ENCODE data around the gene UPP1.
A peak's percentile ranks its signal among the peaks of the same experiment; 100 is the strongest.
"Not testable (repeated sequence)": the region's sequence is repeated elsewhere in the genome, so short reads cannot be mapped to it uniquely, and the experiment has no call there.

Gene UPP1

DNA sequence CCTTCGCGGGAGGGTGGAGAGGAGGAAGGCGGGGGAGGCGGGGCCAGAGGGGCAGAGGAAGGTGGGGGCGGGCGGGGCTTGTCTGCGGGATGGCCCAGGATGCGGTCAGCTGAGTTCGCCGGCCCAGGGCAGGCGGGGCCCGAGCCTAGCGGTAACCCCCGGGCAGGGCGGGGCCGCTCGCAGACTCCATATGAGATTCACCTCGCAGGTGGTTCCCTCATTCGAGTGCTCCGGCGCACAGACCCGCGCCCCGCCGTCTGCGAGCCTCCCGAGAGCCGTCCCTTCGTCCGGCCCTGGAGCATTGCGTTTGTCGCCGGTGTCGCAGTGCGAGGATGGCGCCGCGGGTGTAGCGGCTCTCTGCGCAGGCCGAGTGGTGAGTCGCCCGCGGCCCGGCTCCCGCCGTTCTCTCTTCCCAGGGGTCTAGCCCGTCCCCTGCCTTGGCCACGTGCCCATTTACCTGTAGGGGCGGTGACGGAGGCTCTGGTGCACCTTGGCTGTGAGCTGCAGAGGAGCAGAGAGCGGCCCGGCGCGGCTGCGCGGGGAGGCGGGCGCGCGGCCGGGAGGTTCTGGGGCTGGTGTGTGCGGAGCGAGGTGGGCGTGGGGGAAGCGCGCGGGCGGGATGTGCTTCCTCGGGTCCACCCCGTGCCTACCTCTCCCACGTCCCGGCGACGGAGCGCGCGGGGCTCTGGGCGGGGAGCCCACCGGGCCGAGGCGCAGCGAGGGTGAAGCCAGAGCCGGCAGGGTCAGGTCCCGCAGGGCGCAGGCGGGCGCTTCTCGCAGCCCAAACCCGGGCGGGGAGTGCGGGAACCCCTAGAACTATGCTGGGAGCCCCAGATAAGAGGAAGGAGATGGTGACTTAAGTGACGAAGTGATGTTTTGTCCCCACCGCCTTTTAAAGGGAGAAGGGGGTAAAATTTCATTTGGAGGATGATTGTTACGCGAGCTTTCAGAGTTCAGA, at the start of gene UPP1:
Gene UPP1 (plus strand): TSS at position 220 of the 958 bp plus-strand sequence. CDS start 5,519 bp downstream, outside the sequence.
- DNase-seq, result peak; percentile 45

DNA sequence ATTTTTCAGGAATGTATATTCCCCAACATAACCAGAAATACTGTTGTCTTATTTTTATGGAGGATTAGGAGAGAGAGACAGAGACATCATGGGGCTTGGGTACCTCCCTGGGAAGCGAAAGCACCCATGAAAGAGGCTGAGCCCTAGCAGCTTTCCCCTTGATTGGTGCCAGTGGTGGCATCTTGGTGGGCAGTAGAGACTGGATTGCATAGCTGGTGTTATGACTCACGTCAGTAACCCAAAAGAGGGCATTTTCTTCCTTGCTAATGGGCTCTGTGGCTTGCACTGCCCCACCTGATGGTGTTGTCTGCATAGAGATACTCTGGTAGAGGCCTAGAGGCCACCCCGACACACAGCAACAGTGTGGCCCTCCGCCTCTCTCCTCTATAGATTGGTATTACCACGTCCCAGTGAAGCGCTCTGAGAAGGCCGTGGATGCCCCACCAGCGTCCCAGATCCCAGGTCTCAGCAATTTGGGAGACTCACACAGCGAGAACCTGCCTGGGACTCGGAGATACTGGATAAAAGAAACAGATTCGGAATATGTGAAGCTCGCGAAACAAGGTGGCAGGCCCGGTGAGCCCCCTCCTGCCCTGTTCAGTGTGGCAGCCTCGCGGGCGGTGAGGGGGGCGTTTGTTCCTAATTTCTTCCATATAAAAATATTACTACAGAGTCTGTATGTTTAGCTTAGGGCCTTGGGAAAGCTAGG, 48.0 kb upstream of the UPP1 start:
- no peak for DNase-seq

DNA sequence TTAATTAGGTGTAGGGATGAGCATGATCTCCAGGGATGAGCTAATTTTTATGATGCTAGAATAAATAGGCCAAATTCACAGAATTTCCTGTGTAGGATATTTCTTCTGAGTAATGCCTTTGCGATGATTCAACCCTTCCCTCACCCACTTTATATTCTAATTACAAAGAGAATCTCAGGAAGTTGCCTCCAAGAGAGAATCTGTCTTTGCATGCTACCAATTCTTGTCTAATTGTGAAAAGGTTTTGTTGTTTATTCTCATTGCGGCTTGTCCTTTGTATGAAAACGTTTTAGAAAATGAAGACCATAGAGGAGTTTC, 47.5 kb upstream of the UPP1 start:
- DNase-seq, result no peak

DNA sequence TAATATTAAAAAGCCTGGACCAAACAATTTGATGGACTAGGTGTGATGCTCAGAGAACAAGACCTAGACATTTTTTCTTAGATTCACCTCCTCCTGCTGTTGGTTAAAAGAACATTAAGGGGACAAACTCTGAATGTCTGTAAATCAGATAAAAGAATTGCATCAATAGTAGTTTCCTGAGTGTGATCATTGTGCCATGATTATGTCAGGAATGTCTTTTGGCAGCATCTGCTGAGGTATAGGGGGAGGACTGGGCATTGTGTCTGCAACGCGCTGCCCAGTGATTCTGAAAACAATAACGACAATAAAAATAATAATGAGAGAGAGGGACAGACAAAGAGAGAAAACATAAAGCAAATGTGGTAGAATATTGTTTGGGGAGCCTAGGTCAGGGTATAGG, 46.8 kb upstream of the UPP1 start:
- no peak for DNase-seq

DNA sequence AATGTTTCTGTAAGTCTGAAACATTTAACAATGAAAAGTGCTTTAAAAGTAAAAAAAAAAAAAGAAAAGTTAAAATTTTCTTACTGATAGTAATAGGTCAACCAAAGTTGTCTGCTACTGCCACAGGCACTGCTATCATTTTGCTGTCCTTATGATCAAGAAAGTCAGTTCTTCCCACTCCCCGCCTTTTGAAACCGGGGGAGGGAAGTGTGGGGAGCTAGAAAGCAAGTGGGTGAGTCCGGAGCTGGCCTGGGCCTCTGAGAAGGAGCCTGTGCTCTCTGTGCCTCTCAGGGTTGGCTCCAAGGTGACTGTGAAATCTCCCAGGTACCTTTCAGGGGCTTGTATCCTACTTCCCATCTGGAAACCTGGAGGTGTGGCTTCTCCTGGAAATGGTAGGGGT, 46.4 kb upstream of the UPP1 start:
- DNase-seq, result no peak

DNA sequence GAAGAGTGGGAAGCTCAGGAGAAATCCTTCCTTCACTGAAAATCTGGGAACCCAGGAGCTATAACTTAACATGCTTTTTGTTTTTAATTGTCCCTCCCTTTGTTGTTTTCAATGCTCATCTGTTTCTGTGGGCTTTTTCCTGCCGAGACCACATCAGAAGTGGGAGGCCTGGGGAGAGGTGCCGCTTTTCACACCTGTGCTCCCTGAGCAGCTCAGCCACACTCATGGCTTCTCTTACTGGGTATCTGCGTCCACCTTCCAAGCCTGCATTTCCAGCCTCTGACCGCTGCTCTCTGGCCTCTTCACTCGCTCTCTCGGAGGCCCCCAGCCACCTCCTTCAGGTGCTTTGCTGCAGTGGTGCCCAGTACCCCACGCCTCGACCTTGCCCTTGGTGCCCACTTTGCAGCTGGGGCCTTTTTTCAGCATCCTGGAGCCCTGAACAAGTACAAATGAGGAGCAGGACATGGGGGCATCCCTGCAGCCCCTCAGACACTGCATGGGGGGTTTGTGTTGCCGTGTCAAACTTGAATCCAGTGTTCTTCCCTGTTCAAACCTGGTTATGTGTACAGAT, 43.8 kb upstream of the UPP1 start:
- DNase-seq, result no peak

DNA sequence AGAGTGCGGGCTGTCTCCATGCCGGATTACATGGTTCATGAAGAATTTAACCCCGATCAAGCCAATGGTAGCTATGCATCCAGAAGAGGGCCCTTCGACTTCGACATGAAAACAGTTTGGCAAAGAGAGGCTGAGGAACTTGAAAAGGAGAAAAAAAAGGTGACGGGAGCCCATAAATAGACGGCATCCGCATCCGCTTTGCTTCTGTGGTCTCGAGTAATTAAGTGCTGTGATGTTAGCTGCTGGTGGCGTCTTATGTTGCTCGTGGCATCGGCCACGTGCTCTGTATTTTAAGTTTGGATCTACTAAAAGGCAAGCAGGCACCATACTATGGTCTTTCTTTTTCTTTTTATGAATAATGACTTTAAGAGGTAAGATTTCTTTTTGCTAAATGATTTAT, 42.6 kb upstream of the UPP1 start:
- no peak for DNase-seq

DNA sequence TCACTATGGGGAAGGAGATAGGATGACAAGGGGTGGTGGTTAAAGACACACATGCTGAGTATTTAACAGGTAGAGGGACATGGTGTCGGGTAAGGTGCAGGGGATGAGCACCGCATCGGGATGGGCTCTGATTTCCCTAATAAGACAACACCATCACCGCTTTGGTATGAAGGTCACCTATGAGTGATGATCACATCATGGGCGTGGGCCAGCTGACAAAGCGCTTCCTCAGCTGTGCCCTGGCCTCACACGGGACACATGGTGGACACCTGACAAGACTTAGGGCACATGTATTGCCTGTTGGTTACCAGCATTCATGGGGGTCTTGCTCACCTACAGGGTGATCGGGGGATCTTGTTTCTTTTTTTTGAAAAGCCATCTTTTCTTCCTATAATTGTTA, 41.0 kb upstream of the UPP1 start:
- no peak for DNase-seq

DNA sequence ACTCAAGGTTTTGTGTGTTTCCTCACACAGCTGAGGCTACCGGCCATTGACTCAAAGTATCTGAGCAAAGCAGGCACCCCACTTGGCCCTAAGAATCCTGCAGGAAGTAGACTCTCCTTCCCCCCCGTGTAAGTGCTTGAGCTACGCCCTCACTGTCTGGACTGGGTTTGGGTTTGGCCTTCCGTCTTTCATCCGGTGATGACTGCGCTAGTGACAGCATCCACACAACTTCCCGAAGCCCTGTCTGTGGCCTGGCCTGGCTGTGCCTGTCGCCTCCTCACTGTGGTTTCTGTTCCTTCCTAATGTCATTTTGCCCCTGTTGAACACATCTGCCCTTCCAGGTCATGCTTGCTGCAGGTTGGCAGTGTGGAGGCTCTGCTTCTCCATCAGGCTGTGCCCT, 39.2 kb upstream of the UPP1 start:
- DNase-seq, result no peak

DNA sequence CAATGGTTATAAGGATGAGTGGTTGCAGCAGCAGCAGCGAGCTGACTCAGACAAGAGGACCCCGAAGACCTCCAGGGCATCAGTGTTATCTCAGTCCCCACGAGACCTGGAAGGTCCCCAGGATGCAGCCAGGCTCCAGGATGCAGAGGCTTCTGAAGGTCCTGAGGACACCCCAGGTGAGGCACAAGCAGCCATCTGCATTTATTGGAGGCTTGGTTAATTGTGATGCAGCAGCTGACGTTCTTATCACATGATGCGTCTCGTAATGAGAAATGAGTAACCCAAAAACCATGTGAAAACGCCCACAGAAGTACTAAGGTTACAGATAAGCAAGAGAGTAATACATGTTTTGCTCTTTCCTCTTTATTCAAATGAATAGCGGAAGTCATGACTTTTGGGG, 36.3 kb upstream of the UPP1 start:
- no peak for DNase-seq

DNA sequence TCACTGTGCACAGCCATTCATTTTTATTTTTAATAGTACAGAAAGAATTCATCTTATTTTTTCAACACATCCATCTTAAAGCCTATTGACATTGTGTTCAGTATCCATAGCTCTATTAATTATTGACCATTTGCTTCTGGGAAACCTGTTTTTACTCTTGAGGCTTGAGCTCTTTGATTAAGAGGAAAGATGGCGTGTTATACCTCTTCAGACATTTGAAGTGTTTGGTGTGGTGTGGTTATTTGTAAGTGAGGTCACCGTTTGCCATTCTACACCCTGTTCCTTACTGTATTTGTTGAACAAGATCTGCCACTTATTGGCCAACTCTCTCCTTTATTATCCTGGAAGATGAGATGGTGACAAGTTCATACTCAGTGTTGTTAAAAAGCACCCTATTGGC, 35.3 kb upstream of the UPP1 start:
- DNase-seq, result no peak

DNA sequence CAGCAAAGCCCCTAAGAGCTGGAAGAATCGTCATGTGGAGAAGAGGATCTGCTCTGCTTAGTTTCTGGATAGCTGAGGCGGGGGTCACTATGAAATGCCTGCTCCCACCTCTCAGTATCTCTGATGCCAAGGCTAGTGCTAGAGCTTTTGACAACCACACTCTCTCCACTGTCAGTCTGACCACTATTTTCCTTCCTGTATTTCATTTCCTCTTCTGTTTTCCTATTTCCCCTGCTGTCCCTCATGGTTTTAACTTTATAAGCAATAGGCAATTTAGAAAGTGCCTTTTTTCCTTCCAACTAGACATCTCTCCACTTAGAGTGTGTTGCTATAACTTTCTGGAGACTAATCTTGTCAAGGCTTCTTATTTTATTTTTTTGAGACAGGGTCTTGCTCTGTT, 30.1 kb upstream of the UPP1 start:
- no peak for DNase-seq

DNA sequence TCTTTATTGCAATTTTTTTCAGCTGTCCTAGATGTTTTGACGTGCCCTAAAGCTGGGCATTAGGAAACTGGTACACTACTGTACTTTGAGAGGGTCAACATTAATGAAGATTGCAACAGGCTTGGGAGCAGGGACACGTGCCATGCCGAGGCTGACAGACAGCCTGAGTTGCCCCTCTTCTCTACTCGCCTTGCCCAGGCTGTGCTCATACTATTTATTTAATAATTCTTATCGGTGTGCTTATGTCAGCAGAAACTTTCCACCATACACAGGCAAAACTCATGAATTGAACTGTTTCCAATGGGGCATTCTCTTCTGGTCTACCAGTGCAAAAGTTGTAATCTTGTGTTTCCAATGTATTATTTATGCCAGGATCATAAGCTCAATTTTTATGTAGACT, 29.4 kb upstream of the UPP1 start:
- DNase-seq, result no peak

DNA sequence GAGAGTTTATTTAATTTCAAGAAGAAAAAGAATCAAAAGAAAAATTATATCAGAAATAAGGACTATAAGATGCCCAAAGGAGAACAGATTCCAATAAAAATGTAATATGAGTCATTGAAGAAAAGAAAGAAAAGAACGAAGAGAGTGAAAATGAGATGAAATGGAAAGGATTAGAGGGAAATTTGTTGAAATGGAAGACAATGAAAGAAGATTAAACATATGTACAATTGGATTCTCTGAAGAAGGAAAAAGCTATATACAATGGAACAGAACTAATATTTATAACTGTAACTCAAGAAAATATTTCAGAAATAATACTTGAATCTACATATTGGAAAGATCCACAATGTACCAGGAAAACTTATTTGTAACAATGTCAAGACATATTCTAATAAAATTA, 25.1 kb upstream of the UPP1 start:
- DNase-seq, result no peak

DNA sequence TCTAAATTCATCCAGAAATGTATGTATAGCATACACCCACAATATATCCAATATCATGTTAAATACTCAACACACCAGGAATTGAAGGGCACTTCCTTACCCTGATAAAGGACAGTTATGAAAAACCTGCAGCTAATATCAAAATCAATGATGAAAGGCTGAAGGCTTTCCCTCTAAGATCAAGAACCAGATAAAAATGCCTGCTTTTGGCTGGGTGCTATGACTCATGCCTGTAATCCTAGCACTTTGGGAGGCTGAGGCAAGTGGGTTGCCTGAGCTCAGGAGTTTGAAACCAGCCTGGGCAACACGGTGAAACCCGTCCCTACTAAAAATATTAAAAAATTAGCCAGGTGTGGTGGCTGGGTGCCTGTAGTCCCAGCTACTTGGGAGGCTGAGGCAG, 21.6 kb upstream of the UPP1 start:
- no peak for DNase-seq

DNA sequence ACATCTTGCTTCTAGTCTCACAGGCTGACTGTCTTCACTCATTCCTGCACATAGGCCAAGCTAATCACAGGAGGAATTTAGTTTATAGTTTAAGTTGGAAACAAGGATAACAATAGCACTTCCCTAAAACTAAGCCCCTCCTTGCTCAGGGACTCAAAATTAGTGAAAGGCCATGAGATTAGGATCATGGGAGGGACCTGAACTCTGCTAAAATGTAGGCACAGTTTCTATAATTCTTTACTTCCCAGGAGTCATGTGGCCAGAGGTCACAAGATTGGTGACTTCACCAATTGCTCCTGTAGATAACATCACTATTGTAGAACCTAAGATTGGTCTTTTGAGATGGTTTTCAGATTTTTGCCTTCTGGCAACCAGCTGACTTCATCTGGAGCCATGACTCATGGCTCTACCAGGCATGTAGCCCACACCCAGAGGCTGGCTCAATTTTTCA, 14.8 kb upstream of the UPP1 start:
- DNase-seq, result no peak

DNA sequence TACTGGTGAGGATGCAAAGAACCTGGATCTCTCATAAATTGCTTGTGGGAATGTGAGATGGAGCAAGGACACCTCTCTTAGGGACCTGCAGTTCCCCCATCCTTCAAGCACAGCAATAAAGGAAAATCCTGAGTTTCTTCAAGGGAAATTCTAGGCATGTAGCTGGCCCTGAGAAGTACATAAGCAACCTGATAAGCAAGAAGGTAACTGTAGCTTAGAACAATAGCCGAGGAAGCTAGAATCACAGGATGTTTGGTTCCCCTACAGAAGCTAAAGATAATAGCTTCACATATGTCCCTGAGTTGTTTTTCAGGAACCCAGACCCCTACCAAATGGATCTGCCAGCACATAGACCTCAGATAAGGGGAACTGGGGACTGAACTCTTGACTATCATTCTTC, 11.6 kb upstream of the UPP1 start:
- no peak for DNase-seq

DNA sequence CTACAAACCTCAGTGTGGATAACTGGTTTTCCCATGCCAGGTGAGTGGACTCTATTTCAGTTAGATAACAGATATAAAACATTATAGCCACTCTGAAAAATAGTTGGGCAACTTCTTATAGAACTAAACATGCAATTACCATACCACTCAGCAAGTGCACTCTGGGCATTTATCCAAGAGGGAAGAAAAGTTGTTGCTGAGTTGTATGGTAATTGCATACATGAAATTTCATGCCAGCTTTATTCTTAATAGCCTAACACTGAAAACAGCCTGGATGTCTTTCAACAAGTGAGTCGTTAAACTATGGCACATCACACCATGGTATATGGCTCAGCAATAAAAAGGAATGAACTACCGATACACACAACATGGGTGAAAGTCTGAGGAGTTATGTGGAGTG, 10.6 kb upstream of the UPP1 start:
- peak; percentile 40 for DNase-seq

DNA sequence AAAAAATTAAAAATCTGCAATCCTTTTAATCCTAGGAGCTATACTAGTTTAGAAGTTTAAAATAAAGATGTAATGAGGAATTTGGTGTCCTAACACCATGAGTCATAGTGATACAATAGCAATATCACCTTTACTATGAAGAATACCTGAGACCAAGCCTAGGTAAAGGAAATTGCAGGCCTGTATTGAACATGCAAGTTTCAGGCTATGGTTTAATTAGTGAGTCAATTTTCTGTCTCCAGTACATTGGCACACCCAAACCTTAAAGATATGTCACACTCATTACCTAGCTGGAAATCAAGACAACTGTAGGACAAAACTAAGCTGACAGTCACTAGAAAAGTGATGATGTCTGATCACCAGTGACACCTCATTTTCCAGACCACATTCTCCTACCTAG, 6.7 kb upstream of the UPP1 start:
- not testable (repeated sequence) for DNase-seq

DNA sequence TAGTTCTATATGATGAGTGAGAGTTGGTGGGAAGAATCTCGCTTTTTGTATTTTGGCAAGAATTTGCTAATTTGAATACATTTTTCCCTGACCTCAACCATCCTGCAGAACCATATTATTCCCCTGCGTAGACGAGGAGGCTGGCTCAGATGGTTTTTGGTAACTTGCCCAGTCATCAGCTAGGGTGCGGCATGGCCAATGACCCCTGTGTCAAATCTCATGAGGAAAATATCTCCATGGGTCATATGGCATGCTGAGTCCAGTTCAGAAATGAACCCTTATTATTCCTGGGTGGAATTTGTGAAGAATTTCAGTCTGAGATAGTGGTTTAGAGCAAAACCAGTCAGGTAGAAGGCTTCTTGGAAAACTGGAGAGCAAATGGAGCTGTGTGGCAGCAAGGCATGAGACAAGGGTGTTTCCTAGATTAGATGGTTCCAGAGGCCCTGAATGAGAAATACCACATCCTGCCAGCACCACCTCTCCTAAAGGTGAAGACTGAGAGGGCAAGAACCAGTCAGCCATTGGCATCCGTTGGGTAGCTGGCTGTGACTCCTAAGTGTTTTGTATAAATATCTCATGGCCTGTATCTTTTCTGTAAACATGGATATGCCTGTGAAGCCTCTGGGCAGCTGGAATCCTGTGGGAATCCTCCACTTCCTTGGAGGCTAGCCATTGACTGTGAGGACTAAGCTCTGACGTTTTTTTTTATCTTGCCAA, 5.8 kb upstream of the UPP1 start:
- no peak for DNase-seq

DNA sequence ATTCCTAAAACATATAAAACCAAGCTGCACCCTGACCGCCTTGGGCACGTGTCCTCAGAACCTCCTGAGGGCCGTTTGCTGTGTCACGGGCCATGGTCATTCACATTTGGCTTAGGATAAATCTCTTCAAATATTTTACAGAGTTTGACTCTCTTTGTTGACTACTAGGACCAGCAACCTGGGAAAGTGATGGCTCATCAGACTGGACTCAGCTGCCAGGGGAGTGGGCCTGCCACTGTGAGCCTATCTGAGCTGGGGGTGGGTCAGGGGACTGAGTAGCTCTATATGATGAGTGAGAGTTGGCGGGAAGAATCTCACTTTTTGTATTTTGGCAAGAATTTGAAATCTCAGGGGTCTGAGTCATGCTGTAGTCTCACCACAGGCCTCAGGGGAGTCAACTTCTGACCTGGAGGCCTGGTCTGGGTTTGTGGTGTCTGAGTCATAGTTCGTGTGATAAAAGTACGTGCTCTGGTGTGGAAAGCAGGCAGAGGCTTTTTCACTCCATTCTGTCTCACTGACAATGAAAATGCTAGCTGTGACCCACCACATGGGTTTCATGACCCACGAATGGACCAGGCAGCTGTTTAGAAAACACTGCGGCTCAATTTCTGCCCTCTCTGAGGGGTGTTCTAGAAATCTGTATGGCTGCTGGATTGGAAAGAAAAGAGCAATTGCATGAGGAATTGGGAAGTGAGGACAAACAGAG, 4.2 kb upstream of the UPP1 start:
- DNase-seq, result no peak

DNA sequence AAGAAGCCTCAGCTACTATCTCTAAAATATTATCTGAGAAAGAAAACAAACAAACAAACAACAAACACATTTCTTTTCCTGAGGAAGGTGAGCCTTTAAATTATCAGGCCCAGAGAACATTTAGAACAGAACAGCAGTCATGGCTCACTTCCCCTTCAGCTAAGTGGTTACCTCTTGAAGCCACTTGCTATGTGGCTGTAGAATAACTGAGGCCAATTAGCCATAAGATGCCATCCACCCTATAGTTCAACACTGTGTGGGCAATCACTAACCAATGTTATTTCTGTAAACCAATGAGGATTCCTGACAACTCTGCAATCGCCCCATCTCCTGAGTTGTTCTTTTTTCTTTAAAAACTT, 3.7 kb upstream of the UPP1 start:
- no peak for DNase-seq

DNA sequence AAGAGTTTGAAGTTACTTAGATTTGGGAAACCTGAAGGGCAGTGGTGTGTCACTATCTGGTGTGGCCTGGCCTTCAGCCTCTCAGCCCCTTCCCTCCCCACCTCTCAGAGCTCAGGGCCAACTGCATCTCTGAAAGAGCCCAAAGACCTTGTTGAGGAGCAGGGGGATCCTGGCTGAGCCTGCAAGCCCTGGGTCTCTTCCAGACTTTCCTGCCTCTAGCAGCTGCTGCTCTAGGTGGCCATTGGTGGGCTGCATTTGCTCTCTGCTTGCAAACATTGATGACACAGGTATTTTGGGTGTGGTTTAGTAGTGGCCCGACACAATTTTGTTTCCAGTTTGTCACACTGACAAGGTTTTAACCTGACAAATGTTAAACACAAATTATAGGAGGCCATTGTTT, 3.1 kb upstream of the UPP1 start:
- no peak for DNase-seq

Data from DMS79 (cell line).